GM21381 (cell line): ENCODE data around the gene ANKRD16.
A peak's percentile ranks its signal among the peaks of the same experiment; 100 is the strongest.

Experiments
- ATAC-seq: cut with Tn5 transposase; IDR thresholded peaks from one replicate; pipeline ENCODE4 v1.9.1; 2021; ENCODE audit warnings: mild to moderate bottlenecking, moderate library complexity; ENCODE audit not compliant: unreplicated experiment

ANKRD16 gene

DNA sequence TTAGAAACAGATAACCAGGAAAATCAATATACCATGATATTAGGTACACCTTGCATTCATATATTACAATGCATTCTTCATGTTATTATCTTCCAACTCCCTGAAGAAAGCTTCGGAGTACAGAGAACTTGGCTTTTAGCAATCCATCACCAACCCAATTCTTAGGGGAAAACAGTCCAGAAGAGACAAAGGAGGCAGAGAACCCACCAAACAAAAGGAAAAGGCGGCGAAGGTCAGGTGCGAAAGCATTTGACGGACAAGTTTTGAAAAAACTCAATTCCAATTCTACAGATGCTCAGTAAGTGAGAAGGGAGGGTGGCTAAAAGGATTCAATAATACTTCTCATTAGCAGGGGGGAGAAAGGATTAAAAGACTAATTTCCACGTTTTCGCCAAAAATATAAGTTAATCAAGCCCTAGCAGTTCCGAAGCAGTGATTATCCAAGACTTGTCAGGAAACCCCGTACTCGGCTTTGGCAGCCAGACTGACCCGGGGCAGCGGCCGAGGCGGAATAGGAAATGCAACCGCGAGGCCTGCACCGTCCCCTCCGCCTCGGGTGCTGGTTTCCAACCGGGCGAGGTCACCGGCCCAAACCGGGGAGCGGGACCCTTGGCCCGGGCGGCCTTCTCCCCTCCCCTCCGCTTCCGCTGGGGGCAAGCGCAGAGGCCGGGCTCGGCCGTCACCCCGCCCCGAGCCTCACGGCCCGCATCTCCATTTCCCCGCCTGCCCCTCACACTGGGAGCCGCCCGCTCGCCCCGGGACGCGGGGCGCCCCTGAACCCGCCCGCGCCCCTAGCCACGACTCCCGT lies 77.2 kb downstream of the ANKRD16 start:
- peak; percentile 20 for ATAC-seq
